K562 (cell line): Measurements from ENCODE around the gene MYH11.

Experiments
- EZH2 ChIP-seq: IDR thresholded peaks from 2 replicates; pipeline ENCODE4 v1.6.1; 2012; ENCODE audit warnings: low read depth, mild to moderate bottlenecking, inconsistent platforms, low read length, borderline replicate concordance
- SIN3A ChIP-seq, 2 experiments: fragments of 150-350 bp in 1 of 2; IDR thresholded peaks; 2 replicates each; pipeline ENCODE4 v1.6.1; 2011 to 2016; ENCODE audit warnings: borderline replicate concordance in 2 of 2, low read depth in 2 of 2, low read length in 2 of 2, mild to moderate bottlenecking in 2 of 2, moderate library complexity in 2 of 2; ENCODE audit not compliant: control insufficient read depth in 1 of 2
- TAF1 ChIP-seq: IDR thresholded peaks from 2 replicates; pipeline ENCODE4 v1.6.1; 2011; ENCODE audit warnings: mild to moderate bottlenecking, low read length, moderate library complexity; ENCODE audit not compliant: insufficient read depth, control insufficient read depth, severe bottlenecking; ENCODE audit errors: extremely low read depth
- TAF9B ChIP-seq: fragments of 450-650 bp; IDR thresholded peaks from 2 replicates; pipeline ENCODE4 v1.6.1; 2018; ENCODE audit warnings: mild to moderate bottlenecking; ENCODE audit not compliant: partially characterized antibody

- no peak for TF ChIP-seq TAF9B
- no peak for TF ChIP-seq SIN3A (IDR thresholded peaks at IDR 0.05; ENCODE audit: borderline replicate concordance in 2 of 2, control insufficient read depth in 1 of 2, low read depth in 2 of 2, low read length in 2 of 2)
- TF ChIP-seq TAF1, result no peak
- TF ChIP-seq EZH2, result no peak
Observed at GRCh38 chr16:15834502-15834901, 22.3 kb downstream of the MYH11 start.
